ENCODE data around the gene SSTR5. TPM values are rescaled to one million over a fixed set of nuclear protein-coding genes. Genes with fewer than 3 reads are reported as not detected.

The SSTR5 gene
- total and polyA plus RNA-seq, 4 donors: not detected

GRCh38 chr16:1042049-1042744 lies 30.4 kb upstream of the SSTR5 start:
- Histone ChIP-seq H3K4me1 (ENCODE audit: control insufficient read depth in 4 of 4, insufficient read depth in 4 of 4, low read length in 3 of 4) (no peaks in the 10 kb centered on the region), H3K4me3 (ENCODE audit: low read depth in 1 of 3, low read length in 3 of 3) (no peak overlapping the region), H3K9me3 (ENCODE audit: control insufficient read depth in 4 of 4, low read length in 3 of 4) (peaks cover 0 to 5% (median 2%) of the 10 kb centered on the region in 4 donors), H3K27ac (ENCODE audit: low read depth in 1 of 2, low read length in 2 of 2) (no peak overlapping the region), H3K27me3 (ENCODE audit: control insufficient read depth in 4 of 4, insufficient read depth in 4 of 4, low read length in 3 of 4) (peaks cover 0 to 6% (median 0%) of the 10 kb centered on the region in 4 donors), H3K36me3 (ENCODE audit: control insufficient read depth in 4 of 4, insufficient read depth in 3 of 4, low read depth in 1 of 4, low read length in 3 of 4) (no peaks in the 10 kb centered on the region), H3K9ac (ENCODE audit: low read depth in 1 of 2, low read length in 2 of 2) (no peak overlapping the region)
- TF ChIP-seq FOXA1 (IDR thresholded peaks at IDR 0.05) (no peak), RXRA (IDR thresholded peaks at IDR 0.05) (no peak), GABPA (IDR thresholded peaks at IDR 0.05 in 1 of 2, conservative IDR thresholded peaks at IDR 0.05 in 1 of 2) (no peak), NR2F2 (IDR thresholded peaks at IDR 0.05) (no peak), EGR1 (IDR thresholded peaks at IDR 0.05; ENCODE audit: low read depth in 2 of 2) (no peak), HNF4G (IDR thresholded peaks at IDR 0.05) (no peak)
- TF ChIP-seq, protein P1, sequence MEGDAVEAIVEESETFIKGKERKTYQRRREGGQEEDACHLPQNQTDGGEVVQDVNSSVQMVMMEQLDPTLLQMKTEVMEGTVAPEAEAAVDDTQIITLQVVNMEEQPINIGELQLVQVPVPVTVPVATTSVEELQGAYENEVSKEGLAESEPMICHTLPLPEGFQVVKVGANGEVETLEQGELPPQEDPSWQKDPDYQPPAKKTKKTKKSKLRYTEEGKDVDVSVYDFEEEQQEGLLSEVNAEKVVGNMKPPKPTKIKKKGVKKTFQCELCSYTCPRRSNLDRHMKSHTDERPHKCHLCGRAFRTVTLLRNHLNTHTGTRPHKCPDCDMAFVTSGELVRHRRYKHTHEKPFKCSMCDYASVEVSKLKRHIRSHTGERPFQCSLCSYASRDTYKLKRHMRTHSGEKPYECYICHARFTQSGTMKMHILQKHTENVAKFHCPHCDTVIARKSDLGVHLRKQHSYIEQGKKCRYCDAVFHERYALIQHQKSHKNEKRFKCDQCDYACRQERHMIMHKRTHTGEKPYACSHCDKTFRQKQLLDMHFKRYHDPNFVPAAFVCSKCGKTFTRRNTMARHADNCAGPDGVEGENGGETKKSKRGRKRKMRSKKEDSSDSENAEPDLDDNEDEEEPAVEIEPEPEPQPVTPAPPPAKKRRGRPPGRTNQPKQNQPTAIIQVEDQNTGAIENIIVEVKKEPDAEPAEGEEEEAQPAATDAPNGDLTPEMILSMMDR (IDR thresholded peaks at IDR 0.05; ENCODE audit: low read depth, low read length, missing input control): no peak
- TF ChIP-seq, protein P2, sequence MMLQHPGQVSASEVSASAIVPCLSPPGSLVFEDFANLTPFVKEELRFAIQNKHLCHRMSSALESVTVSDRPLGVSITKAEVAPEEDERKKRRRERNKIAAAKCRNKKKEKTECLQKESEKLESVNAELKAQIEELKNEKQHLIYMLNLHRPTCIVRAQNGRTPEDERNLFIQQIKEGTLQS (IDR thresholded peaks at IDR 0.05): no peak
- TF ChIP-seq, protein P3, sequence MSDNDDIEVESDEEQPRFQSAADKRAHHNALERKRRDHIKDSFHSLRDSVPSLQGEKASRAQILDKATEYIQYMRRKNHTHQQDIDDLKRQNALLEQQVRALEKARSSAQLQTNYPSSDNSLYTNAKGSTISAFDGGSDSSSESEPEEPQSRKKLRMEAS (IDR thresholded peaks at IDR 0.05): no peak
- DNase-seq (ENCODE audit: low spot score): no peak
- 91% methylated on average over 15 of the region's 15 CpGs for WGBS

DNA sequence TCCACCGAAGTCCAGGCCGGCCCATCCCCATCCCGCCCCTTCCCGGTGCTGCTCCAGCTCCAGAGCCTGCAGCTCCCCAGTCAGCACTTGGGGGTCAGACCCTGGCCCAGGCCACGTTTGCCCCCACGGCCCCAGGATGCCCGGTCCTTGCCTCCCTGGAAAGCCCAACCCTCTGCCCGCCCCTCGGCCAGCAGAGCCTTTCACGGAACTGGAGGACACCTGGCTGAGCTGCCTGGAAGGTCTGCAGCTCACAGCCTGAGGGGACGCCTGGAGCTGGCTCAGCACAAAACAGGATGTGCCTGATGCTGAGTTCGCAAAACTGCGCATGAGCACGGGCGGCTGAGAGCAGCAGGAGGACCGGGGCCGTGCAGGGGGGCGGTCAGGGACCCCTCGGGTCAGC lies 29.7 kb upstream of the SSTR5 start:
- Histone ChIP-seq H3K4me1 (ENCODE audit: control insufficient read depth in 4 of 4, insufficient read depth in 4 of 4, low read length in 3 of 4) (no peaks in the 10 kb centered on the region), H3K27me3 (ENCODE audit: control insufficient read depth in 4 of 4, insufficient read depth in 4 of 4, low read length in 3 of 4) (peaks cover 0 to 8% (median 0%) of the 10 kb centered on the region in 4 donors), H3K27ac (ENCODE audit: low read depth in 1 of 2, low read length in 2 of 2) (no peak overlapping the region), H3K9me3 (ENCODE audit: control insufficient read depth in 4 of 4, low read length in 3 of 4) (peaks cover 0 to 5% (median 2%) of the 10 kb centered on the region in 4 donors), H3K9ac (ENCODE audit: low read depth in 1 of 2, low read length in 2 of 2) (no peak overlapping the region), H3K36me3 (ENCODE audit: control insufficient read depth in 4 of 4, insufficient read depth in 3 of 4, low read depth in 1 of 4, low read length in 3 of 4) (no peaks in the 10 kb centered on the region), H3K4me3 (ENCODE audit: low read depth in 1 of 3, low read length in 3 of 3) (no peak overlapping the region)
- no peak for DNase-seq (ENCODE audit: low spot score)
- TF ChIP-seq HNF4G (IDR thresholded peaks at IDR 0.05): no peak
- no peak for TF ChIP-seq GABPA (IDR thresholded peaks at IDR 0.05 in 1 of 2, conservative IDR thresholded peaks at IDR 0.05 in 1 of 2)
- no peak for TF ChIP-seq RXRA (IDR thresholded peaks at IDR 0.05)
- TF ChIP-seq, protein P3 (IDR thresholded peaks at IDR 0.05): no peak
- TF ChIP-seq REST (IDR thresholded peaks at IDR 0.05): no peak
- WGBS: 61% methylated on average over 19 of the region's 19 CpGs

All from liver (tissue), 9 donors.